IPS-15b (cell line): Measurements from ENCODE around the gene LYPD6B.

Experiments used
- H3K27me3 ChIP-seq: one replicate; pipeline ENCODE4 v1.6.1; 2013; ENCODE audit warnings: low read length; ENCODE audit not compliant: control insufficient read depth, insufficient read depth
- H3K36me3 ChIP-seq: one replicate; pipeline ENCODE4 v1.6.1; 2013; ENCODE audit warnings: low read length; ENCODE audit not compliant: control insufficient read depth, insufficient read depth
- H3K4me1 ChIP-seq: one replicate; pipeline ENCODE4 v1.6.1; 2013; ENCODE audit warnings: mild to moderate bottlenecking, low read length; ENCODE audit not compliant: control insufficient read depth, insufficient read depth
- H3K4me3 ChIP-seq: one replicate; pipeline ENCODE4 v1.5.1; 2013; ENCODE audit warnings: low read depth, low read length
- H3K9ac ChIP-seq: one replicate; pipeline ENCODE4 v1.6.1; 2013; ENCODE audit warnings: low read depth, mild to moderate bottlenecking, low read length
- H3K9me3 ChIP-seq: one replicate; pipeline ENCODE4 v1.6.1; 2013; ENCODE audit warnings: mild to moderate bottlenecking, low read length; ENCODE audit not compliant: control insufficient read depth, insufficient read depth

The LYPD6B gene

GRCh38 chr2:149038442-149039212 is at the start of gene LYPD6B:
Gene LYPD6B, plus strand, starts transcription at chr2:149038699. Its CDS starts 92,250 bp downstream, at chr2:149130949.
- Histone ChIP-seq H3K9me3 (no peaks in the 10 kb centered on the region), H3K4me1 (peaks cover 2% of the 10 kb centered on the region), H3K36me3 (no peaks in the 10 kb centered on the region), H3K27me3 (peaks cover 24% of the 10 kb centered on the region), H3K9ac (no peak within 1 kb of the TSS), H3K4me3 (peak within 1 kb of the TSS; percentile 68)

- Histone ChIP-seq H3K36me3 (peaks cover 13% of the 10 kb centered on the region), H3K27me3 (no peaks in the 10 kb centered on the region), H3K9me3 (no peaks in the 10 kb centered on the region), H3K4me3 (no peak overlapping the region), H3K4me1 (no peaks in the 10 kb centered on the region), H3K9ac (no peak overlapping the region)
These were observed 48.5 kb upstream of the LYPD6B start for GRCh38 chr2:148989882-148990493.

GRCh38 chr2:148990968-148991367 is 47.5 kb upstream of the LYPD6B start:
- H3K9ac ChIP-seq: no peak overlapping the region
- no peaks in the 10 kb centered on the region for H3K4me1 ChIP-seq
- no peak overlapping the region for H3K4me3 ChIP-seq
- no peaks in the 10 kb centered on the region for H3K27me3 ChIP-seq
- no peaks in the 10 kb centered on the region for H3K9me3 ChIP-seq
- peaks cover 13% of the 10 kb centered on the region for H3K36me3 ChIP-seq

GRCh38 chr2:148992448-148992847 is 46.1 kb upstream of the LYPD6B start:
- H3K4me3 ChIP-seq: no peak overlapping the region
- peaks cover 13% of the 10 kb centered on the region for H3K36me3 ChIP-seq
- no peaks in the 10 kb centered on the region for H3K4me1 ChIP-seq
- H3K9me3 ChIP-seq: no peaks in the 10 kb centered on the region
- no peaks in the 10 kb centered on the region for H3K27me3 ChIP-seq
- no peak overlapping the region for H3K9ac ChIP-seq

- H3K36me3 ChIP-seq: peaks cover 15% of the 10 kb centered on the region
- no peaks in the 10 kb centered on the region for H3K27me3 ChIP-seq
- no peak overlapping the region for H3K4me3 ChIP-seq
- H3K4me1 ChIP-seq: no peaks in the 10 kb centered on the region
- H3K9me3 ChIP-seq: no peaks in the 10 kb centered on the region
- H3K9ac ChIP-seq: no peak overlapping the region
These were observed 45.1 kb upstream of the LYPD6B start for GRCh38 chr2:148993351-148993750.

GRCh38 chr2:148994341-148994740 is 44.2 kb upstream of the LYPD6B start:
- Histone ChIP-seq H3K9ac (no peak overlapping the region), H3K4me3 (no peak overlapping the region), H3K36me3 (peaks cover 17% of the 10 kb centered on the region), H3K4me1 (peaks cover 6% of the 10 kb centered on the region), H3K27me3 (no peaks in the 10 kb centered on the region), H3K9me3 (no peaks in the 10 kb centered on the region)

GRCh38 chr2:148996805-148997204 is 41.7 kb upstream of the LYPD6B start:
- H3K27me3 ChIP-seq: no peaks in the 10 kb centered on the region
- H3K9me3 ChIP-seq: no peaks in the 10 kb centered on the region
- no peak overlapping the region for H3K9ac ChIP-seq
- peaks cover 16% of the 10 kb centered on the region for H3K36me3 ChIP-seq
- H3K4me3 ChIP-seq: no peak overlapping the region
- peaks cover 21% of the 10 kb centered on the region for H3K4me1 ChIP-seq

- H3K4me3 ChIP-seq: no peak overlapping the region
- peaks cover 4% of the 10 kb centered on the region for H3K9me3 ChIP-seq
- peaks cover 21% of the 10 kb centered on the region for H3K4me1 ChIP-seq
- H3K9ac ChIP-seq: no peak overlapping the region
- H3K36me3 ChIP-seq: peaks cover 29% of the 10 kb centered on the region
- no peaks in the 10 kb centered on the region for H3K27me3 ChIP-seq
These were observed 40.2 kb upstream of the LYPD6B start for GRCh38 chr2:148998165-148998830.

GRCh38 chr2:148998831-148999200 is 39.7 kb upstream of the LYPD6B start:
- Histone ChIP-seq H3K4me1 (peaks cover 21% of the 10 kb centered on the region), H3K4me3 (peak overlapping the region; percentile 12), H3K36me3 (peaks cover 29% of the 10 kb centered on the region), H3K9me3 (peaks cover 4% of the 10 kb centered on the region), H3K27me3 (no peaks in the 10 kb centered on the region), H3K9ac (no peak overlapping the region)

- H3K4me3 ChIP-seq: peak overlapping the region; percentile 12
- peak overlapping the region; percentile 16 for H3K9ac ChIP-seq
These were observed 39.0 kb upstream of the LYPD6B start for GRCh38 chr2:148999451-148999921.

GRCh38 chr2:149000158-149000938 is 38.2 kb upstream of the LYPD6B start:
- H3K4me3 ChIP-seq: no peak overlapping the region
- no peak overlapping the region for H3K9ac ChIP-seq
- peaks cover 21% of the 10 kb centered on the region for H3K4me1 ChIP-seq
- peaks cover 25% of the 10 kb centered on the region for H3K36me3 ChIP-seq
- peaks cover 4% of the 10 kb centered on the region for H3K9me3 ChIP-seq
- H3K27me3 ChIP-seq: no peaks in the 10 kb centered on the region

More at GRCh38 chr2:148999451-148999921, 39.0 kb upstream of the LYPD6B start:
- Histone ChIP-seq H3K9me3 (peaks cover 4% of the 10 kb centered on the region), H3K27me3 (no peaks in the 10 kb centered on the region), H3K36me3 (peaks cover 23% of the 10 kb centered on the region), H3K4me1 (peaks cover 21% of the 10 kb centered on the region)
